Neural progenitor cell (in vitro differentiated cells): ENCODE results near the gene EFS.

Source experiments
- CTCF ChIP-seq: fragments of 200-600 bp; sonication (generic); IDR thresholded peaks from 2 replicates; pipeline ENCODE4 v1.5.1; 2017; ENCODE audit warnings: antibody characterized with exemption, mild to moderate bottlenecking
- EZH2 ChIP-seq: fragments of 200-600 bp; sonication (generic); IDR thresholded peaks from 2 replicates; pipeline ENCODE4 v1.6.1; 2017; ENCODE audit warnings: antibody characterized with exemption, mild to moderate bottlenecking, moderate library complexity
- EZH2phosphoT487 ChIP-seq: fragments of 200-600 bp; sonication (generic); IDR thresholded peaks from 2 replicates; pipeline ENCODE4 v1.6.1; 2017; ENCODE audit warnings: antibody characterized with exemption

GRCh38 chr14:23365036-23365731, at the start of gene EFS:
- TF ChIP-seq CTCF = no peak
- TF ChIP-seq EZH2 = no peak
- TF ChIP-seq EZH2phosphoT487 = no peak
